CD14-positive monocyte (primary cell): Measurements from ENCODE around the gene CELA3B. TPM values are rescaled to one million over a fixed set of nuclear protein-coding genes. Genes with fewer than 3 reads are reported as not detected.

Source experiments
- DNase-seq, 3 donors: peaks; one replicate each; pipeline ENCODE4 v3.0.0-alpha.2; 2011 to 2022
- H2AFZ ChIP-seq: 2 replicates; pipeline ENCODE4 v1.6.0; 2012; ENCODE audit warnings: mild to moderate bottlenecking, low read depth, low read length, inconsistent platforms; ENCODE audit not compliant: insufficient read depth, poor library complexity, severe bottlenecking
- H3K27ac ChIP-seq, 2 donors: 1 replicate in 1 of 2; 2 replicates in 1 of 2; pipeline ENCODE4 v1.5.1; 2012 to 2013; ENCODE audit warnings: low read length in 2 of 2, control low read depth in 1 of 2, inconsistent platforms in 1 of 2, low read depth in 1 of 2, mild to moderate bottlenecking in 1 of 2
- H3K27me3 ChIP-seq, 2 donors: one replicate each; pipeline versions ENCODE4 v1.6.0 to v1.6.1; 2011 to 2013; ENCODE audit warnings: low read length in 2 of 2; ENCODE audit not compliant: control insufficient read depth in 2 of 2, insufficient read depth in 2 of 2
- H3K36me3 ChIP-seq, 2 donors: replicated peaks in 1 of 2; 1 replicate in 1 of 2; 2 replicates in 1 of 2; pipeline versions ENCODE4 v1.5.1 to v1.6.1; 2012 to 2013; ENCODE audit warnings: low read length in 2 of 2, control low read depth in 1 of 2, inconsistent platforms in 1 of 2, mild to moderate bottlenecking in 1 of 2; ENCODE audit not compliant: insufficient read depth in 2 of 2, control insufficient read depth in 1 of 2
- H3K4me1 ChIP-seq, 2 donors: 1 replicate in 1 of 2; 2 replicates in 1 of 2; pipeline versions ENCODE4 v1.5.1 to v1.6.1; 2012 to 2013; ENCODE audit warnings: low read length in 2 of 2, control low read depth in 1 of 2, inconsistent platforms in 1 of 2, mild to moderate bottlenecking in 1 of 2, moderate library complexity in 1 of 2; ENCODE audit not compliant: insufficient read depth in 2 of 2, control insufficient read depth in 1 of 2
- H3K4me2 ChIP-seq: replicated peaks from 2 replicates; pipeline ENCODE3; 2012; ENCODE audit warnings: low read length, moderate library complexity, mild to moderate bottlenecking; ENCODE audit not compliant: poor library complexity, severe bottlenecking; ENCODE audit errors: extremely low read depth
- H3K4me3 ChIP-seq, 3 experiments: fragments of 200-600 bp in 1 of 3; sonication (generic) in 1 of 3; replicated peaks in 1 of 3; 1 replicate in 2 of 3; 2 replicates in 1 of 3; pipeline ENCODE4 v1.5.1; 2011 to 2013; ENCODE audit warnings: low read length in 3 of 3, mild to moderate bottlenecking in 3 of 3, control low read depth in 2 of 3, low read depth in 2 of 3, inconsistent platforms in 1 of 3, moderate library complexity in 1 of 3
- H3K79me2 ChIP-seq: 2 replicates; pipeline ENCODE4 v1.6.0; 2012; ENCODE audit warnings: mild to moderate bottlenecking, control low read depth, inconsistent platforms, low read length, moderate library complexity; ENCODE audit not compliant: insufficient read depth
- H3K9ac ChIP-seq: 2 replicates; pipeline ENCODE4 v1.6.0; 2017; ENCODE audit warnings: low read length, mild to moderate bottlenecking; ENCODE audit not compliant: insufficient read depth, poor library complexity, severe bottlenecking
- H3K9me3 ChIP-seq, 2 donors: replicated peaks in 1 of 2; 1 replicate in 1 of 2; 2 replicates in 1 of 2; pipeline versions ENCODE4 v1.5.1 to v1.6.1; 2012 to 2013; ENCODE audit warnings: low read length in 2 of 2, control low read depth in 1 of 2; ENCODE audit not compliant: control insufficient read depth in 1 of 2, insufficient read depth in 1 of 2
- H4K20me1 ChIP-seq: 2 replicates; pipeline ENCODE4 v1.6.0; 2012; ENCODE audit warnings: mild to moderate bottlenecking, low read length, control low read depth, moderate library complexity; ENCODE audit not compliant: insufficient read depth
- H3K27ac Mint-ChIP-seq, 7 donors: one replicate each; pipeline ENCODE4 v1.8.0; 2020; ENCODE audit warnings: mild to moderate bottlenecking in 7 of 7, mixed read lengths in 7 of 7, moderate library complexity in 6 of 7, inconsistent platforms in 2 of 7
- H3K27me3 Mint-ChIP-seq, 3 donors: one replicate each; pipeline ENCODE4 v1.8.0; 2021 to 2022; ENCODE audit warnings: low read depth in 3 of 3, mild to moderate bottlenecking in 3 of 3, mixed read lengths in 3 of 3, moderate library complexity in 3 of 3, inconsistent platforms in 1 of 3
- H3K36me3 Mint-ChIP-seq, 2 donors: one replicate each; pipeline ENCODE4 v1.8.0; 2020; ENCODE audit warnings: mixed read lengths in 2 of 2, inconsistent platforms in 1 of 2, mild to moderate bottlenecking in 1 of 2
- H3K4me1 Mint-ChIP-seq: one replicate; pipeline ENCODE4 v1.8.0; 2020; ENCODE audit warnings: mild to moderate bottlenecking, mixed read lengths
- H3K4me3 Mint-ChIP-seq, 2 donors: one replicate each; pipeline ENCODE4 v1.8.0; 2020; ENCODE audit warnings: mild to moderate bottlenecking in 2 of 2, mixed read lengths in 2 of 2, moderate library complexity in 1 of 2
- H3K9me3 Mint-ChIP-seq, 7 donors: one replicate each; pipeline ENCODE4 v1.8.0; 2020 to 2022; ENCODE audit warnings: mixed read lengths in 7 of 7, mild to moderate bottlenecking in 6 of 7, moderate library complexity in 6 of 7, inconsistent platforms in 2 of 7
- CTCF ChIP-seq: fragments of 200-600 bp; IDR thresholded peaks from one replicate; pipeline ENCODE4 v1.8.0; 2022; ENCODE audit warnings: antibody characterized with exemption, mild to moderate bottlenecking
- WGBS: methylation state at CpG from one replicate; pipeline ENCODE4 v1.1.5; 2013; ENCODE audit warnings: missing lambda C conversion rate; ENCODE audit not compliant: insufficient coverage; 5-methylcytosine and 5-hydroxymethylcytosine counted together
- intact Hi-C, 2 donors: fragments of 100-400 bp; cut with micrococcal nuclease; formaldehyde crosslinking; loops; one replicate each; pipeline versions ENCODE4 v1.15.0 to v1.15.1; 2023
- polyA plus RNA-seq, 3 donors: library from polyadenylated mRNA; depleted of rRNA in 1 of 3; unstranded in 2 of 3; stranded (reverse) in 1 of 3; fragments of 300-500 nt in 2 of 3; fragments of >200 nt in 1 of 3; fragmentation: Illumina TruSeq in 2 of 3; gene quantifications; 1 replicate in 2 of 3; 2 replicates in 1 of 3; pipeline ENCODE4 v1.2.3, GENCODE V29; 2012 to 2021

Gene CELA3B
- polyA plus RNA-seq, 3 donors: not detected

- Histone ChIP-seq H3K4me2 (no peak overlapping the region), H3K4me3 (no peak overlapping the region), H3K27me3 (no peaks in the 10 kb centered on the region), H3K9me3 (no peaks in the 10 kb centered on the region), H3K36me3 (no peaks in the 10 kb centered on the region), H4K20me1 (no peaks in the 10 kb centered on the region), H2AFZ (no peak overlapping the region), H3K4me1 (no peaks in the 10 kb centered on the region), H3K9ac (no peak overlapping the region), H3K79me2 (no peaks in the 10 kb centered on the region), H3K27ac (no peak overlapping the region)
- peaks cover 2 to 3% (median 2%) of the 10 kb centered on the region in 3 donors for H3K27me3 Mint-ChIP-seq
- peaks cover 14% of the 10 kb centered on the region for H3K4me1 Mint-ChIP-seq
- H3K36me3 Mint-ChIP-seq: no peaks in the 10 kb centered on the region
- no peak for DNase-seq
- no peak overlapping the region for H3K27ac Mint-ChIP-seq
- no peak for TF ChIP-seq CTCF
- WGBS: 76% methylated on average over 3 of the region's 8 CpGs
- H3K4me3 Mint-ChIP-seq: no peak overlapping the region
- no peaks in the 10 kb centered on the region for H3K9me3 Mint-ChIP-seq
- intact Hi-C loops: loop anchor here in 1 of 2 donors (10.0 kb wide), 1 partner anchor 115 kb away; the partner anchor contains the start of gene LDLRAD2
These were observed 46.7 kb upstream of the CELA3B start for GRCh38 chr1:21930080-21930571.

- peaks cover 9% of the 10 kb centered on the region for H3K4me1 Mint-ChIP-seq
- no peaks in the 10 kb centered on the region for H3K79me2 ChIP-seq
- intact Hi-C loops: loop anchor here in 1 of 2 donors (10.0 kb wide), 1 partner anchor 116 kb away; the partner anchor contains the start of gene LDLRAD2
These were observed 46.1 kb upstream of the CELA3B start for GRCh38 chr1:21930629-21931170.

More at GRCh38 chr1:21930629-21931170, 46.1 kb upstream of the CELA3B start:
- 100% methylated on average over 1 of the region's 6 CpGs for WGBS
- peaks cover 0 to 1% (median 0%) of the 10 kb centered on the region in 7 donors for H3K9me3 Mint-ChIP-seq
- TF ChIP-seq CTCF: no peak
- Histone ChIP-seq H3K36me3 (no peaks in the 10 kb centered on the region), H3K27me3 (no peaks in the 10 kb centered on the region), H3K4me2 (no peak overlapping the region), H3K4me1 (no peaks in the 10 kb centered on the region), H2AFZ (no peak overlapping the region), H3K4me3 (no peak overlapping the region), H3K9ac (no peak overlapping the region), H3K9me3 (no peaks in the 10 kb centered on the region), H3K27ac (no peak overlapping the region), H4K20me1 (no peaks in the 10 kb centered on the region)
- no peak for DNase-seq
- no peaks in the 10 kb centered on the region for H3K36me3 Mint-ChIP-seq
- no peak overlapping the region for H3K4me3 Mint-ChIP-seq
- peaks cover 3 to 8% (median 6%) of the 10 kb centered on the region in 3 donors for H3K27me3 Mint-ChIP-seq
- peak overlapping the region in 1 of 7 donors; percentile 77 for H3K27ac Mint-ChIP-seq
